Lower leg skin (tissue), 4 donors: ENCODE results near the gene NDUFV3. TPM values are rescaled to one million over a fixed set of nuclear protein-coding genes. Genes with fewer than 3 reads are reported as not detected.

ENCODE experiments used
- DNase-seq, 2 donors: peaks; one replicate each; pipeline ENCODE4 v3.0.0-alpha.2; 2019; ENCODE audit warnings: low spot score in 2 of 2
- H3K4me3 ChIP-seq: fragments of 200-600 bp; sonication (generic); 2 replicates; pipeline ENCODE4 v1.5.1; 2017; ENCODE audit warnings: mild to moderate bottlenecking, low read depth; ENCODE audit not compliant: poor library complexity, severe bottlenecking
- POLR2A ChIP-seq, 2 donors: fragments of 450-650 bp; IDR thresholded peaks; one replicate each; pipeline ENCODE4 v1.6.1; 2016 to 2017; ENCODE audit warnings: antibody characterized with exemption in 2 of 2, mild to moderate bottlenecking in 1 of 2, moderate library complexity in 1 of 2
- WGBS, 2 donors: methylation state at CpG; one replicate each; pipeline ENCODE4 v1.1.5; 2018; 5-methylcytosine and 5-hydroxymethylcytosine counted together
- intact Hi-C: fragments of 100-400 bp; cut with DNase I; formaldehyde crosslinking; loops from one replicate; pipeline ENCODE4 v1.15.0; 2023; ENCODE audit warnings: low total_unique reads
- total RNA-seq, 4 donors: library from RNA; depleted of rRNA; stranded (reverse); fragments of >200 nt; gene quantifications; one replicate each; pipeline ENCODE4 v1.1.0, GENCODE V29; 2016
- TF ChIP-seq, protein P1 (sequence below), 3 donors: fragments of 450-650 bp; IDR thresholded peaks; one replicate each; pipeline ENCODE4 v1.5.1; 2016; ENCODE audit warnings: antibody characterized with exemption in 3 of 3, mild to moderate bottlenecking in 3 of 3, moderate library complexity in 2 of 3

NDUFV3 gene
- total RNA-seq, 4 donors from 2014 or later: 41.8 to 65.3 (median 60.0) TPM

DNA sequence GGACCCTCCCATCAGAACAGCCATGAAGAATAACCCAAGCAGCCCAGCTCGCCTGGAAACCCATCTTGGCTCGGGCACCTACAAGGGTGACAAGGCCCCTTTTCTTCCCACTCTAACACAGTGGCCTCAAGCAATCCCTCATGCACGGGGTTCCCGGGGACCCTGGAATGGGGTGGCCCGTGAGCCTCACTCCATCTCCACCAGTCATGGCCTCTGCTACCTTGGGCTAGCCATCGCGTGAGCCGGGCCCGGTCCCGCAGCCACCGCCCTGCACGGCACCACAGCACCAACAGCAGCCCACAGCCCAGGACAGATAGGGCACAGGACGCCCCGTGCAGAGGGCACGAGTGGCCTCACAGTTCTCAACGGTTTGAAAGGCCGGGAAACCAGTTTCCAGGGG is 32.8 kb upstream of the NDUFV3 start:
- TF ChIP-seq, protein P1, sequence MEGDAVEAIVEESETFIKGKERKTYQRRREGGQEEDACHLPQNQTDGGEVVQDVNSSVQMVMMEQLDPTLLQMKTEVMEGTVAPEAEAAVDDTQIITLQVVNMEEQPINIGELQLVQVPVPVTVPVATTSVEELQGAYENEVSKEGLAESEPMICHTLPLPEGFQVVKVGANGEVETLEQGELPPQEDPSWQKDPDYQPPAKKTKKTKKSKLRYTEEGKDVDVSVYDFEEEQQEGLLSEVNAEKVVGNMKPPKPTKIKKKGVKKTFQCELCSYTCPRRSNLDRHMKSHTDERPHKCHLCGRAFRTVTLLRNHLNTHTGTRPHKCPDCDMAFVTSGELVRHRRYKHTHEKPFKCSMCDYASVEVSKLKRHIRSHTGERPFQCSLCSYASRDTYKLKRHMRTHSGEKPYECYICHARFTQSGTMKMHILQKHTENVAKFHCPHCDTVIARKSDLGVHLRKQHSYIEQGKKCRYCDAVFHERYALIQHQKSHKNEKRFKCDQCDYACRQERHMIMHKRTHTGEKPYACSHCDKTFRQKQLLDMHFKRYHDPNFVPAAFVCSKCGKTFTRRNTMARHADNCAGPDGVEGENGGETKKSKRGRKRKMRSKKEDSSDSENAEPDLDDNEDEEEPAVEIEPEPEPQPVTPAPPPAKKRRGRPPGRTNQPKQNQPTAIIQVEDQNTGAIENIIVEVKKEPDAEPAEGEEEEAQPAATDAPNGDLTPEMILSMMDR (IDR thresholded peaks at IDR 0.05): no peak
- no peak for TF ChIP-seq POLR2A (IDR thresholded peaks at IDR 0.05)
- intact Hi-C loops: no loop called here
- no peak for DNase-seq
- no peak overlapping the region for H3K4me3 ChIP-seq
- WGBS, 2 donors: 94 to 96% methylated on average over 15 to 17 of the region's 17 CpGs

GRCh38 chr21:42861311-42861847 is 31.7 kb upstream of the NDUFV3 start:
- intact Hi-C loops: no loop called here
- TF ChIP-seq POLR2A (IDR thresholded peaks at IDR 0.05): no peak
- TF ChIP-seq, protein P1 (IDR thresholded peaks at IDR 0.05): no peak
- H3K4me3 ChIP-seq: no peak overlapping the region
- no peak for DNase-seq
- 85% methylated on average over 10 of the region's 10 CpGs for WGBS, 2 donors

GRCh38 chr21:42861848-42862400 is 31.2 kb upstream of the NDUFV3 start:
- intact Hi-C loops: no loop called here
- 80 to 87% methylated on average over 24 to 29 of the region's 29 CpGs for WGBS, 2 donors
- no peak for DNase-seq
- TF ChIP-seq, protein P1 (IDR thresholded peaks at IDR 0.05): no peak
- no peak for TF ChIP-seq POLR2A (IDR thresholded peaks at IDR 0.05)
- no peak overlapping the region for H3K4me3 ChIP-seq

DNA sequence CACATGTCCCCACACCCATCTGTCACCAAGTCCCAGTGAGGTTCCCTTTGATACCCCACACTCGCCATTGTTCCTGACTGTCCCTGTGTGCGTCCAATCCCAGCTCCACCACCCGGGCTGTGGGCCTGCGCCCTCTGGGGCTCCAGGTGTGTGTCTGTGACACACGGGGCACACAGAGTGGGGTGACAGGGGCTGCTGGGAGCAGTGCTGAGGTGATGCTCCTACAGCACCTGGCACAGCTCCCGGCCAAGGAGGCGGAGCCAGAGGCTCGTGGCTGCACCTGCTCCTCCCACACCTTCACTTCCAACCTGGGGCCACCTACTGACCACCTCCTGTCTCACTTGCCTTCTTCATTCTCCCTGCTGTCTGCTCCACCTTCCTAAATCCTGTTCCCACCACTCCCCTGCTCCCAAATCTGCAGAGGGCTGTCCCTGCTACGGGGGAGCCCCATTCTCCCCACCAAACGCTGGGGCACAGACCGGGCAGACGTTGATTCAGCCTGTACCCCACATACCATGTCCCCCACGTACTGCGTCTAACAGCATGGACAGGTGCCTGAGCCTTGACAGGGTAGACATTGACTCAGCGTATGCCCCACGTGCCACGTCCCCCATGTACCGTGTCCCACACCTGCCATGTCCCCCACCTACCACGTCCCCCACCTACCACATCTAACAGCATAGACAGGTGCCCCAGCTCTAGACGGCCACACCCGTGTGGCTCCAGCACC is 30.2 kb upstream of the NDUFV3 start:
- intact Hi-C loops: no loop called here
- DNase-seq: no peak
- TF ChIP-seq, protein P1 (IDR thresholded peaks at IDR 0.05): no peak
- no peak for TF ChIP-seq POLR2A (IDR thresholded peaks at IDR 0.05)
- no peak overlapping the region for H3K4me3 ChIP-seq
- 85 to 89% methylated on average over 21 of the region's 21 CpGs for WGBS, 2 donors

DNA sequence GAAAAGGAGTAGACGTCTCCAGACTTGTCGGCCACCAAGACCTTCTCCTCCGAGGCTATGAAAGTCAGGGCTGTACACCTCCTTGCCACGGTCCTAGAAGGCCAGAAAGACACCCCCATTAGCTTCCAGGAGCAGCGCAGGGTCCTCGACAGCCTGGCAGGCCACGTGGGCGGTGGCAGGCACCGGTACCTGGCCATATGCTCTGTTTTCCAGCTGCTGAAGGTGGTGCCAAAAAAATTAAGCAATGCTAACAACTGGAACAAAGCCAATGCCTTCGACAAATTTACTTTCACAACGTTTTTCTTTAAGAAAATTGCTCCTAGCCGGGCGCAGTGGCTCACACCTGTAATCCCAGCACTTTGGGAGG is 29.6 kb upstream of the NDUFV3 start:
- WGBS, 2 donors: 64% methylated on average over 13 of the region's 13 CpGs
- no peak for DNase-seq
- H3K4me3 ChIP-seq: no peak overlapping the region
- TF ChIP-seq POLR2A (IDR thresholded peaks at IDR 0.05): no peak
- TF ChIP-seq, protein P1 (IDR thresholded peaks at IDR 0.05): no peak
- intact Hi-C loops: no loop called here
